ENCODE results near the gene TEX14.

Gene TEX14

DNA sequence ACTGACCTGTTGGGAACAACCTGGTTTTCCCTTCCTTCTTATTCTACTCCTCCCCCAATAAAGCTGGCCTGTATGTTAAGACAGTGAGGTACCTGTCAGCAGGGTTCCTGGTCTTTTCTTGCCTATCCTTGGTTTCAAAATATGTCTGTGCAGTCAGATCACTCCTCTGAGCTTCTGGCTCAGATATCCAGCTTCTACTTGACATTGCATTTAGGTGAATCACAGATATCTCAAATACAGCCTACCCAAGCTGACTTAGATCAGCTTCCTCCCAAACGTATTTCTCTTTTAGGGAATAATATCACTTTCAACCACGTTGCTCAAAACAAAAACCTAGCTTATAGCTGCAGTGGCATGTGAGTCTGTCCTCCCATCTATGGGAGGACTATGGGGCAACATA, 48.7 kb downstream of the TEX14 start:
- DNase-seq (ENCODE audit: low read depth), result no peak

- DNase-seq (ENCODE audit: low read depth), result no peak
Observed at GRCh38 chr17:58641887-58642311, 49.9 kb downstream of the TEX14 start.

DNA sequence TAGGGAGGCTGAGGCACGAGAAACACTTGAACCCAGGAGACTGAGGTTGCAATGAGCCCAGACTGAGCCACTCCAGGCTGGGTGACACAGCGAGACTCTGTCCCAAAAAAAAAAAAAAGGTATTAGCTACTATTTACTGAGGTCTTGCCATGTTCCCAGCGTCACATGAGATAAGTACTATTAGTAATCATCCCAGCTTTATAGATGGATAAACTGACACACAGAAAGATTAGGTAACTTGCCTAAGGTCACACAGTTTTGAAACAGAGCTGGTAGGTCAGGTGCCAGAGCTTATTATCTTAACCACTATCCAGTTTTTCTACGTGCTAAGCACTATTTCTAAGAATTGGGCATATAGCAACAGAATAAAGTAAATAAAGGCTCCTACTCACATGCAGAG, 51.6 kb downstream of the TEX14 start:
- no peak for DNase-seq (ENCODE audit: low read depth)

DNA sequence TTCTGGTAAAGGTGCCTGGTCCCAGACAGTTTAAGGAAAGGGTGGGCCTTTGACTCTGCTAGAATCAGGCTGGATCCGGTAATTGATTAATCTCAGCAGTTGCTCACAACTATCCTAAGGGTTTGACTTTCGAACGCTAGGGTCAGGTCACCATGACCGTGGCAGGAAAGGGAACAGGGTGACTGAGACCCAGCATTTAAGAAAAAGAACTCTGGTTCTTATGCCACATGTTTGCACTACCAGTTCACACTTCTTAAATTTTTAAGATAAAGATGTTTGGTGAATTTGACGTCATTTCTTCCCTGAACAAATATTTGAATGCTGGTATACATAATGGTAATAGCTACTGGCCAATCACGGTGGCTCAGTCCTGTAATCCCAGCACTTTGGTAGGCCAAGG, 52.2 kb downstream of the TEX14 start:
- DNase-seq (ENCODE audit: low read depth), result no peak

DNA sequence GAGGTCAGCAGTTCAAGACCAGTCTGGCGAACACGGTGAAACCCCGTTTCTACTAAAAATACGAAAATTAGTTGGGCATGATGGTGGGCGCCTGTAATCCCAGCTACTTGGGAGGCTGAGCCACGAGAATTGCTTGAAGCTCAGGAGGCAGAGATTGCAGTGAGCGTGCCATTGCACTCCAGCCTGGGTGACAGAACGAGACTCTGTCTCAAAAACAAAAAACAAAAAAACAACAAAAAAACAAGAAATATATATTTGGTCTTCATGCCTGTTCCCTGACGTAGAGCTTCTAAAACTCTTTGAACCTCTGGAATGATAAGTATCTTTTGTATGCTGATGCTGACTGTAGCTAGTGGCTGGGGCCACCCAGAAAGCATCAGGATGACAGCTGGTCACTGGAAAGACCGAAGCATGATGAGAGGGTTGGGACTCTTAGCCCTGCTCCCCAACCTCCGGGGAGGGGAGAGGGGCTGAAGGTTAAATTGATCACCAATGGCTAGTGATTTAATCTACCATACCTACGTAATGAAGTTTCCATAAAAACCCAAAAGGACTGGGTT, 54.8 kb downstream of the TEX14 start:
- no peak for DNase-seq (ENCODE audit: low read depth)

GRCh38 chr17:58632324-58633314, 59.2 kb downstream of the TEX14 start:
- no peak for DNase-seq (ENCODE audit: low read depth)

DNA sequence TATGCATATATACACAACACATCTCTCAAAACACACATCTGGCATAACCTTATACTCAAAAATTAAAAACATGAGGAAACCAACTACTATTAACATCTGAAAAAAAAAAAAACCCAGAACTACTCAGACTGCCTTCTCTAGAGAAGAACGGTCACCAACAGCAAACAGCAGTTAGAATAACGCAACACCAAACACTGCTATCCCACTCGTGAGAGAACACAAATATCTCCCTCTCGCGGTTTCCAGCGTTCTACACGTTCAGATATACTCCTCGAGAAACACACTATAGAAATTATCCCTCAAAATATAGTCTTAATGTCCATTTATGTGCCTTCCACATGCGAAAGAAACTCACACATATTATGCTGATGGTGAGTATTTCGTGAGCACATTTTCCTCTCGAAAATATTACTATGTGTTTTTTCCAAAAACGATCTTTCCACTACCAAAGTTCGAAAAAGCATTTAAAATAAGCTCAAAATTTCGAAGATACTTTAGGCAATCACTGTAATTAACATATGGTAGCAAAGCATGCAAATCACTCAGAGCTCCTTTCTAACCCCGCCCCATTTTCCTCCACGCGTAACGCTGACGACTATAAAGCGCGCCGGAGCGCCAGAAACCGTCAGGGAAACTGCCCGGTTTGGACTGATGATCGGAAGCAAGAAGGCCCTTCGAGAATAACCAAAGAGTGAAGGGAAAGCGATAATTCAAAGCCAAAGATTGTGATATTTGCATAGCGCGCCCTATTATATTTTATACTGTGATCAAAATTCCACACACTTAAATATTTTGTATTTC, 60.1 kb downstream of the TEX14 start:
- peak; percentile 86 for DNase-seq (ENCODE audit: low read depth)

DNA sequence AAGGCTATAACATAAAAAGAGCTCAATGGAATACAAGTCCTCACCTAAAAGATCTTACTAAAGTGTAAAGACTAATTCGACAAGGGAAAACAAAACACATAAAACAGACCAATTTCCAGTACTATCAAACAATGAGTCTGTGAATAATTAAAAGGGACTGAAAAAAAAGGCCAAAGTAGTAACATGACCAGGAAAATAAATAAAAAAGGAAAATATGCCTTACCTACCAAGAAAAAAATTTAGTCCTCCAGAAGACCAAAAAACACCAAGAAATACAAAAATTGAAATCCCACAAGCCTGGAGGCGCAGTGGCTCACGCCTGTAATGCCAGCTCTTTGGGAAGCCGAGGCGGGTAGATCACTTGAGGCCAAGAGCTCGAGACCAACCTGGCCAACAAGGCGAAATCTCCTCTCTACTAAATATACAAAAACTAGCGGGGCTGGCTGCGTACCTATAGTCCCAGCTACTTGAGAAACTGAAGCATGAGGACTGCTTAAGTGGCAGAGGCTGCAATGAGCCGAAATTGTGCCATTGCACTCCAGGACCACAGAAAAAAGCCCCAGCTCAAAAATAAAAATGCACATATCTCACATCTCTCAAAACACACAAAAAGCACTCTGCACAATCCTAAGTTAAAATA, 60.8 kb downstream of the TEX14 start:
- DNase-seq (ENCODE audit: low read depth), result no peak

DNA sequence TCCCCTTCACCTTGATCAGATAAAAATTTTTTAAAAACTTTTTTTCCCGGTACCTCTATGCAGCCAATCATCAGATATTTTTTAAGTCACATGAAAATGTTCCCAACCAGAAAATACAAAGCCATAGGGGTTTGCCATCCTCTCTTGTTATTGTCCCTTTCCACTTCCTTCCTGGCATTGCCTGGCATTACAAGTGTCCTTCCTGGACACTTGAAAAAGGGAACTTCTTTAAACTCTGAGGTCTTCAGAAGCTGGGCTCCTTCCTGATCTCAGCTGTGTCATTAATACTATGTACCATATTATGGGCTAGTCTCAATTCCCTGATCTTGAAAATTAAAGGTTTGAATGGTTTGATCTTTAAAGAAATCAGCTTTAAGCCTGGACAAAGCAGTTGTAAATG, 64.9 kb downstream of the TEX14 start:
- DNase-seq (ENCODE audit: low read depth), result no peak

DNA sequence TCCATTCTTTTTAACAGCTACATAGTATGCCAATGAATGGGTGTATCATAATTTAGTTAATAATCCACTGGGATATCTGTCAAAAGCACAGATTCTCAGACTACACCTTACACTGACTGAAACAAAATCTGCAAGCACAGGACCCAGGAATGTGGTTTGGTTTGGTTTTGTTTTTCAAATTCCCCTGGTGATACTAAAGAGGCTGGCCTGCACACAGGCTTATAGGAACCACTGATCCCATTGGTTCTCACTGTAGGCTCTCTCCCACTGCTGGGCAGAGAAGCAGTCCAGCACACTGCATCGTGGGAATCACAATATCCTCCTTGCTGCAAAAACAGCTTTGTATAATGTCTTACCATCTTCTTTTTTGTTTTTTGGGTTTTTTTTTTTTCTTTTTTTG, 67.1 kb downstream of the TEX14 start:
- no peak for DNase-seq (ENCODE audit: low read depth)

DNA sequence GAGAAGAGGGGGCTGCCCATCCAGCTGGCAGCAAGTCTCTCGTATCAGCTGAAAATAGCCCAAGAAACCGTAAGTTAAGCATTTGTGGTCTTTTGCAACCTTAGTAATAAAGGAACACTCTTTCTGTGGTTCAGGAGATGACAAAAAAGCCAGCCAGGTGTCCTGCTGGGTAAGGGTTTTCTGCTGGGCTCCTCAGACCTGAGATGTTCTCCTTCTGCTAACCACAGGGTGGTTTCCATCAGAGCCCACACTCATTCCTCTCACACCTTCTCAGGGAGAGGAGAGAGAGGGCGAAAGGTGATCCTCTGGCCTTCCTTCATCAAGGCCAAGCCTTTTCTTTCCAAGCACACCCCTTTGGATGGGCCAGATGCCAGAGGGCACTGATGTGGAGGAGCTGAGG, 70.7 kb downstream of the TEX14 start:
- DNase-seq (ENCODE audit: low read depth), result no peak

DNA sequence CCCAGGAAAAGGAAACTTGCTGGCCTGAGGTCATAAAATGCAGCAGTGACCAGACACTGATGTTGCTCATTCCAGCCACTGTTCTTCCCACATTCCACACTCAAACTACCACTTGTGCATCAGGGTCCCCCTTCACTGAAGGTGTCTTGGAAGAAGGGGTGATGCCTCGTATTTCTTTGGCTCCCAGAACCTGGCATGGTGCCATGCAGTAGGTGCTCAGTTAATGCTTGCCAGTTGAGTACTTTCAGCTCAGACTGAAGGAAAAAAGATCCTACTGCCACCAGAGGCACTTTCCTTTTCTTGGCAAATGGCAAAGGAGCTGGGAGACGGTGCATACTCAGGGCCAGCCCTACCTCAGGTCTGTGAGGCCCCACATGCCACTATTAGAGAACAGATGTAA, 73.5 kb downstream of the TEX14 start:
- no peak for DNase-seq (ENCODE audit: low read depth)

GRCh38 chr17:58617563-58617962, 74.3 kb downstream of the TEX14 start:
- no peak for DNase-seq (ENCODE audit: low read depth)

DNA sequence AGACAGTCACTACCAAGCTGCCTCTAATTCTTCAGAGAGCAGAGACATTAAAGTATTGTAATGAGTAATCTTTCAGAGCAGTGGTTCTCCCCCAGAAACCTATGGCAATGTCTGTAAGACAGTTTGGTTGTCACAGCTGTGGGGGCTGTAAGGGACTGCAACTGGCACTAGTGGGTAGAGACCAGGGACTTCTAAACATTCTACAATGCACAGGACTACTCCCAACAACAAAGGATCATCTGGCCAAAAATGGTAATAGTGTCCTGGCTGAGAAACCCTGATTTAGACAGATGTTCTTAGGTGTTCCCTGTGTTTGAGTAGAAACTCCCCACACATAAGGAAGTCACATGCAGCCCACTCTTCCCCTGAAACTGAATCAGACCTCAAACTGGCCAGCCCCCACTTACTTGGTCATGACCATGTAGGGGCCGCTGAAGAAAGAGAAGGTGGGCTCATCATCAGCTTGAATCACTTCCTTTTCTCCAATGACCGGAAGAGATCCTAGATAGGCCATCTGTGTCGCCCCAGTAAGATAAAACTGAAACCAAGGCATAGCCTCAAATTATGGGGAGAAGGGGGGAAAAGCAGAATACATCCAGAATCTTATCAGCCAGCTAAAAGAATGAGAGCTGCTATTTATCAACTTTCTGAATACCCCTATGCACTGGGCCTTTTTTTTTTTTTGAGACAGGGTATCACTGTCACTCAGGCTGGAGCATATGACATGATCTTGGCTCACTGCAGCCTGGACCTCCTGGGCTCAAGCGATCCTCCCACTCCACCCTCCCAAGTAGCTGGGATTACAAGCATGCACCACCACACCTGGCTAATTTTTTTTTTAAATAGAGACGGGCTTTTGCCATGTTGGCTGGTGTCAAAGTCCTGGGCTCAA, 75.8 kb downstream of the TEX14 start:
- peak; percentile 75 for DNase-seq (ENCODE audit: low read depth)

GRCh38 chr17:58614859-58615459, 76.9 kb downstream of the TEX14 start:
- no peak for DNase-seq (ENCODE audit: low read depth)

GRCh38 chr17:58611331-58611730, 80.5 kb downstream of the TEX14 start:
- no peak for DNase-seq (ENCODE audit: low read depth)

GRCh38 chr17:58606934-58607333, 84.9 kb downstream of the TEX14 start:
- DNase-seq (ENCODE audit: low read depth), result no peak

GRCh38 chr17:58605986-58606385, 85.9 kb downstream of the TEX14 start:
- no peak for DNase-seq (ENCODE audit: low read depth)

DNA sequence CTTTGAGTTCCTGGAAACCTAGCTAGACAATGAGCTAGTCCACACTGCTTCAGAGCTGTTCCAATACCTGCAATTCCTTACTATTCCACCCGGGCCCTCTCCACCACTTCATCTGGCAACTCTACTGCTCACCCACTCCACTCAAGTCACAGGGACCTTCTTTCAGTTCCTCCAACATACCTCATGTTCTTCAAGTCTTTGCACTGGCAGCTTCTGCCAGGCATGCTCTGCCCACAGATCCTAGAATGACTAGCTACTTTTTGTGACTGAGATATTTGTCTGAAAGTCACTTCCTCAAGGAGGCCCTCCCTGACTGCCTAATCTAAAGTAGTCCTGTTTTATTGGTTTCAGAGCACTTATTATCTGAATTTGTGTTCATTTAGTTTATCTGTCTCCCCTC, 86.4 kb downstream of the TEX14 start:
- DNase-seq (ENCODE audit: low read depth), result no peak

- no peak for DNase-seq (ENCODE audit: low read depth)
Observed at GRCh38 chr17:58601976-58602375, 89.9 kb downstream of the TEX14 start.

GRCh38 chr17:58597371-58597770, 94.5 kb downstream of the TEX14 start:
- DNase-seq (ENCODE audit: low read depth), result no peak

All from CMK (cell line).